NCI-H2196 treated with DMSO at 0.1 percent for 48 hours (cell line): ENCODE data around the gene C19orf25.
A peak's percentile ranks its signal among the peaks of the same experiment; 100 is the strongest.

Experiments
- DNase-seq: peaks from one replicate; lab custom pipeline; 2025; ENCODE audit not compliant: unreplicated experiment; lab: John Stamatoyannopoulos, UW

C19orf25 gene

DNA sequence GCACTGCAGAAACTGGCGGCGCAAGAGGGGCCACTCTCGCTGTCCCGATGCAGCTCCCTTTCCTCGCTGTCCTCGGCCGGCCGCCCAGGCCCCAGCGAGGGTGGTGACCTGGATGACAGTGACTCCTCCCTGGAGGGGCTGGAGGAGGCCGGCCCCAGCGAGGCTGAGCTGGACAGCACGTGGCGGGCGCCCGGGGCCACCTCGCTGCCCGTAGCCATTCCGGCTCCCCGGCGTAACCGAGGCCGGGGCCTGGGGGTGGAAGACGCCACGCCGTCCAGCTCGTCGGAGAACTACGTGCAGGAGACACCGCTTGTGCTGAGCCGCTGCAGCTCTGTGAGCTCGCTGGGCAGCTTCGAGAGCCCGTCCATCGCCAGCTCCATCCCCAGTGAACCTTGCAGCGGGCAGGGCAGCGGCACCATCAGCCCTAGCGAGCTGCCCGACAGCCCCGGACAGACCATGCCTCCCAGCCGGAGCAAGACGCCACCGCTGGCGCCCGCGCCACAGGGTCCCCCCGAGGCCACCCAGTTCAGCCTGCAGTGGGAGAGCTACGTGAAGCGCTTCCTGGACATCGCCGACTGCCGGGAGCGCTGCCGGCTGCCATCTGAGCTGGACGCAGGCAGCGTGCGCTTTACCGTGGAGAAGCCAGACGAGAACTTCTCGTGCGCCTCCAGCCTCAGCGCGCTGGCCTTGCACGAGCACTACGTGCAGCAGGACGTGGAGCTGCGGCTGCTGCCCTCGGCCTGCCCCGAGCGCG lies 12.4 kb downstream of the C19orf25 start:
- DNase-seq: no peak

DNA sequence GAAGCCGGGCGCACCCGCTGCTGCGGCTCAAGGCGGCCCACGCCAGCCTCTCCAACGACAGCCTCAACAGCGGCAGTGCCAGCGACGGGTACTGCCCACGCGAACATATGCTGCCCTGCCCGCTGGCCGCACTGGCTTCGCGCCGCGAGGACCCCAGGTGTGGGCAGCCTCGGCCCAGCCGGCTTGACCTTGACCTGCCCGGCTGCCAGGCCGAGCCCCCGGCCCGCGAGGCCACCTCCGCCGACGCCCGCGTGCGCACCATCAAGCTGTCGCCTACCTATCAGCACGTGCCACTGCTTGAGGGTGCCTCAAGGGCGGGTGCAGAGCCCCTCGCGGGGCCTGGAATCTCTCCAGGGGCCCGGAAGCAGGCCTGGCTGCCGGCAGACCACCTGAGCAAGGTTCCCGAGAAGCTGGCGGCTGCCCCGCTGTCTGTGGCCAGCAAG lies 13.0 kb downstream of the C19orf25 start:
- no peak for DNase-seq

GRCh38 chr19:1465191-1466016 lies 13.6 kb downstream of the C19orf25 start:
- DNase-seq: no peak

DNA sequence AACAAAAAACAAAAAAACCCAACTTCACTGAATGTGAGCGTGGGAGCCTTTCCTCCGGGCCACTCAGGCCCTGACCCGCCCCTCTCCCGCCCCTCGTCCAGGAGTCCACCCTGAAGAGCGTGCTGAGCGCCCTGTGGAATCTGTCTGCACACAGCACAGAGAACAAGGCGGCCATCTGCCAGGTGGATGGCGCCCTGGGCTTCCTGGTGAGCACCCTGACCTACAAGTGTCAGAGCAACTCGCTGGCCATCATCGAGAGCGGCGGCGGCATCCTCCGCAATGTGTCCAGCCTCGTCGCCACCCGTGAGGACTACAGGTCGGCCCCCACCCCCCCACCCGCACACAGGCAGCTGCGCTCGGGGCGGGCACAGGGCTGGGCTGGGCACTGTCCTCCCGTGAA lies 17.2 kb downstream of the C19orf25 start:
- no peak for DNase-seq

DNA sequence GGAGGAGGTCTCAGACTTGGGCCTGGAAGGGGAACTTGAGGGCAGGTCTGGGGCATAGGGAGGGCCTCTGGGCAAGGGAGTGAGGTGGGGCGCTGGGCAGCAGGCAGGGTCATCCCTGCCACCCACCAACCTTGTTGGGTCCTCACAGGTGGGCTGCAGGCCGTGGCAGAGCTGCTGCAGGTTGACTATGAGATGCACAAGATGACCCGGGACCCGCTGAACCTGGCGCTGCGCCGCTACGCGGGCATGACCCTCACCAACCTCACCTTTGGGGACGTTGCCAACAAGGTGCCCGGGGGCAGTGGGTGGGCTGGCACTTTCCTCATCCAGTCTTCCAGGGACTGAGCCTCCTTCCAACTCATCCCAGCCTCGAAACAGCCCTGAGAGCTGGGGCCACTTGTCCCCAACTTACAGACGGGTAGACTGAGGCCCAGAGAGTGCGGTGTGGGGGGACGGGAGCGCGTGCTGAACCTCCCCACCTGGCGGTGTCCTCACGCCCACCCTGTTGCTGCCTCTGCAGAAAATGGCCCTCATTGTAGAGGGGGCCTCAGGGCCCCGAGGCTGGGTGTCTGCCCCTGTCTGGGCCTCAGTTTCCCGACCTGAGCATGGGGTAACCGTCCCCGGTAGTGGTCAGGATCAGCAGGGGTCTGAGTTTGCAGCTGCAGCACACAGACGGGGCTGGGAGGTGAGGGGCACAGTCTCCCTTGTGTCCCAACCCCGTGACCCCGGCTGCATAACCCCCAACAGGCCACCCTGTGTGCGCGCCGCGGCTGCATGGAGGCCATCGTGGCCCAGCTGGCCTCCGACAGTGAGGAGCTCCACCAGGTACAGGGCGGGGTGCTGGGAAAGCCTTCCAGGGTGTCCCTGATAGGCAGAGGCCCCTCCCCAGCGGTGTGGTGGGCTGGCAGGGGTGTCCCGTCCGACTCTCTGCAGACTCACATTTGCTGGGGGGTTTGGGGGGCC lies 18.7 kb downstream of the C19orf25 start:
- no peak for DNase-seq

- DNase-seq: no peak
These were observed 19.5 kb downstream of the C19orf25 start for GRCh38 chr19:1459479-1459878.

DNA sequence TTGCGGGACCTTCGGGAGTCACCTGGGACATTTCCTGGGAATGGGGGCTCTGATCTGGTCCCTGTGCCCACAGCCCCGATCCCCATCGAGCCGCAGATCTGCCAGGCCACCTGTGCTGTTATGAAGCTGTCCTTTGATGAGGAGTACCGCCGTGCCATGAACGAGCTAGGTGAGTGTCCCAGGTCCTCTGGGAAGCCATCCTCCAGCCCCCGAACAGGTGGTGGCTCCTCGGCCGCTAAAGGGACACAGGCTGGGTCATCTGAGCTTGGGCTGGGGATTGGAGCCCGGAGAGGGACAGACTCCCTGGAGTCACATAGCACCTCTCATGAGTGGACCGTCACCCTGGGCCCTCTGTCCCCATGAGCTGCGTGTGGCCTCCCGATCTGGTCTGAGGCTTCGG lies 21.1 kb downstream of the C19orf25 start:
- DNase-seq: no peak

DNA sequence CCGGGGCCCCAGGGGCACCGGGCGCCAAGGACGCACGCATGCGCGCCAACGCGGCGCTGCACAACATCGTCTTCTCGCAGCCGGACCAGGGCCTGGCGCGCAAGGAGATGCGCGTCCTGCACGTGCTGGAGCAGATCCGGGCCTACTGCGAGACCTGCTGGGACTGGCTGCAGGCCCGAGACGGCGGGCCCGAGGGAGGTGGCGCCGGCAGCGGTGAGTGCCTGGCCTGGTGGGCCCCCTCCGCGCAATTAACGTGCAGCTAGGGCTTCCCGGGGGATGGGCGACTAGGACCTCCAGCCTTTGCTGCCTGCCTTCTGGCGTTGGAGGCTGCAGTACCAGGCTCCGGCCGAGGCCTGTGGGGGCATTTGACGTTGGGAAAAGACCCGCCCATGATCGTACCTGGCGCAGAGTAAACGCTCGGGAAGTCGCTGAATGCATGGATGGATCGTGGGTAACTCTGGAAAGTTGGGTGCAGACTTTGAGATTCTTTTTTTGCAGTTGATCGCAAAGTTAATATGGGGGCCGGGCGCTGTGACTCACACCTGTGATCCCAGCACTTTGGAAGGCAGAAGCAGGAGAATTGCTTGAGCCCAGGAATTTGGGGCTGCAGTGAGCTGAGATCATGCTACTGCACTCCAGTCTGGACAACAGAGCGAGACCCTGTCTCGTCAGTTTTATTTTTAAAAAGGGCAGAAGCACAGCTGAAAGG lies 21.8 kb downstream of the C19orf25 start:
- DNase-seq: no peak

GRCh38 chr19:1456121-1456900 lies 22.7 kb downstream of the C19orf25 start:
- DNase-seq: no peak

DNA sequence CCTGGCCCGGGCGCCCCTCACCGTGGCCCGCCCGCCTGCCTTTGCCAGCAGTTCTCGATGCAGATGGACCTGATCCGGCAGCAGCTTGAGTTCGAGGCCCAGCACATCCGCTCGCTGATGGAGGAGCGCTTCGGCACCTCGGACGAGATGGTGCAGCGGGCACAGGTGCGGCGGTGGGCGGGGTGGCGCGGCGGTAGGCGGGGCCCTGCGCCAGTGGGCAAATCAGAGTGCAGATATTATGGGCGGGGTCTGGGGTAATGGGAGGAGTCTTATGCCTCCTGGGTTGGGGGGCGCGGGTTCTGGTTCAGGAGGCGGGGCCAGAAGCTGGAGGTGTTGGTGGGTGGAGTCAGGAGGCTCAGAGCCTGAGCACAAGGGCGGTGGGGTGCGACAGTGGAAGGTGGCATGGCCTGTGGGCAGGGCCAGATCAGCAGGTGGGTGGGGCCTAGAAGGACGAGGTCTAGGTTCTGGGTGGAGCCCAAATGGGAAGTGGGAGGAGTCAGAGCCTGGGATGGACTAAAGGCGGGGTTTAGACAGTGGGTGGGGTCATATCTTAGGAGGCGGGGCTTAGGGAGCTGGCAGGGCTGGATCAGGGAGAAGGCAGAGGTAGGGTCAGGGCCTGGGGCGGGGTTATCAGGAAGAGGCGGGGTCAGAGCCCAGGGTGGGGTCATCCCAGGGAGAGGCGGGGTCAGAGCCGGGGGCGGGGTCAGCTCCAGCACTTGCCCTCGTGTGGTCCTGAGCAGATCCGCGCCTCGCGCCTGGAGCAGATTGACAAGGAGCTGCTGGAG lies 23.5 kb downstream of the C19orf25 start:
- peak; percentile 98 for DNase-seq

GRCh38 chr19:1455002-1455335 lies 24.0 kb downstream of the C19orf25 start:
- DNase-seq: peak; percentile 71

- no peak for DNase-seq
These were observed 25.3 kb downstream of the C19orf25 start for GRCh38 chr19:1453525-1454364.

GRCh38 chr19:1452802-1453524 lies 26.1 kb downstream of the C19orf25 start:
- no peak for DNase-seq

DNA sequence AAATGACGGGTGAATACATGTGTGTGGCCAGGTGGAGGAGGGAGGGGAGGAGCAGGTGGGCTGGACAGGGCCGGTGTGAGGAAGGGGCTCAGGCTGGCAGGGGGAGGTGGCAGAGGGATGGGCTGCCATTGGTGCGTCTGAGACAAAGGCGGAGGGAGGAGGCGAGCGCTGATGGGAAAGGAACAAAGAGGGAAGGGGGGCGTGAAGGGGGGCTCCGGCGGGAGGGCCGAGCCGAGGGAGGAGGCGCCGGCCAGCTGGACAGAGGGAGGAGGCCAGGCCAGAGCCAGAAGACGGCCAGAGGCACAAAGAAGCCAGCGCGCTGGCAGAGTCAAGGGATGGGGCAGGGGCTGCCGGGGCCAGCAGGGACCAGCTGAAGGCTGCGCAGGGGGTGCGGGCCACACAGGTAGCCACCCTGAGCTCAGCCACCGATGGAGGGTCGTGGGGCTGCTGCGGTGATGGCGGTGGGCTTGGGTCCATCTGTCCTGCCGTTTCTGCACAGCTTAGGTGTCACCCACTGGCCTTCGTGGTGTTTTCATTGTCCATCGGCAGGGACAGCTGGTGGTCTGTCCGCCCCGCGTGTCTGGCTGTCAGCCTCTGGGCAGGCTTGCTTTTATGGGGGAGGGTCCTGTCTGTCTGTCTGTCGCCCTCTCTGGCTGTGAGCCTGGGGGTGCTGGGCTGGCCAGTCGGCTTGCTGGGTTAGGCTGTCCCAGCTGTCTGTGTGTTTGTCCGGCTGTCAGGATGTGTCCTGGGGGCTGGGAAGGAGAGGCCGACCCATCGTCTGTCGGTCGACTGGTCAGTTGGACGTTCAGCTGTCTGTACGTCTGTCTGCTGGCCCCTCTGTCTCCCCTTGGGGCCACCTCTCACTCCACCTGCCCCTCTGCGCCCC lies 26.9 kb downstream of the C19orf25 start:
- no peak for DNase-seq

DNA sequence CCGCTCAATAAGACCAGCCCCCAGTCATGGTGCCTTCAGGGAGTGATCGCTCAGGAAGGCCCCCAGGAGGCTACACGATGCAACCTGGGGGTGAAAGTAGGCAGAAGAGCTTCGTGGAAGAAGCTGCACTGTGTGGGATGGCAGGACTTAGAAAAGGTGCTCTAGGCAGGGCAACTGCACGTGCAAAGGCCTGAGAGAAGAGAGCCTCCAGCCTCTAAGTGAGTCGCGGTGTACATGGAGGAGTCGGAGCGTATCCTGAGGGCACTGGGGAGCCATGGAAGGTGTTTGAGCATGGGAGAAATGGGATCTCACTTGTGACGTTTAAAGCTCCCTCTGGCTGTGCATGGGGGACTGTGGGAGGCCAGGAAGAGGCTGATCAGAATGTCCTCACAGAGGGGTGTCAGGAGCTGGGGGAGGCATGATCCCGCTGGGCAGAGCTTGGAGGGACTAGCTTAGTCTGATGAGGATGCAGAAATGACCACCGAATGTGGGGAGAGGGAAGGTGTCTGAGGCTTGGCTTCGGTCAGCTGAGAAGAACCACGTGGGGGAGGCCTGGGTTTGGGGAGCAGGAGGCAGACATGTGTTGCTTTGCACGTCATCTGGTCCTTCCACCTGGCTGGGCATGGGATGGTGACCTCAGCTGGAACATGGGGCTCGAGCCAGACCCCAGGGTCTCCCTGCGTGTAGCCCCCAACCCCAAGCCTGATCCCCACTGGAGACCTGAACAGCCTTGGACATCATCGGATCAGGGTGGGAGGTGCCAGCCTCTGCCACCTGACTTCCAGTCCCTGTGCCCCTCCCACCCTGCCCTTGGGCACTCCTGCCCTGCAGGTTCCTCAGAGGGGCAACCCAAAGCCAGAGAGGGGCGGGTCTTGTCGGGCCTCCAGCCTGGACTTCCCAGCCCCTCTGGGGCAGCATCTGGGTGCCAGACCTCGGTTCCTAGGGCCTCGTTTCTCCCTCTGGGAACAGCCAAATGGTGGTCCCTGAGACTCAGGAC lies 28.0 kb downstream of the C19orf25 start:
- no peak for DNase-seq
